CD4-positive, alpha-beta T cell treated with Interleukin-4 for 4 hours (primary cell): ENCODE data around the gene CPEB3.
"Not testable (repeated sequence)": the region's sequence is repeated elsewhere in the genome, so short reads cannot be mapped to it uniquely, and the experiment has no call there.

Experiments used
- DNase-seq: peaks from one replicate; pipeline ENCODE4 v3.0.0-alpha.2; 2020

The CPEB3 gene

GRCh38 chr10:92265687-92266258, 25.1 kb downstream of the CPEB3 start:
- no peak for DNase-seq

GRCh38 chr10:92264249-92264648, 26.6 kb downstream of the CPEB3 start:
- no peak for DNase-seq

GRCh38 chr10:92263396-92263795, 27.5 kb downstream of the CPEB3 start:
- no peak for DNase-seq

GRCh38 chr10:92248566-92248965, 42.3 kb downstream of the CPEB3 start:
- no peak for DNase-seq

GRCh38 chr10:92244796-92245195, 46.1 kb downstream of the CPEB3 start:
- DNase-seq = no peak

- DNase-seq = peak; percentile 44
These were observed 47.8 kb downstream of the CPEB3 start for GRCh38 chr10:92242910-92243671.

- no peak for DNase-seq
These were observed 48.5 kb downstream of the CPEB3 start for GRCh38 chr10:92242380-92242779.

- DNase-seq = no peak
These were observed 49.4 kb downstream of the CPEB3 start for GRCh38 chr10:92241501-92241900.

- no peak for DNase-seq
These were observed 49.7 kb downstream of the CPEB3 start for GRCh38 chr10:92241158-92241500.

- peak; percentile 58 for DNase-seq
These were observed 50.4 kb downstream of the CPEB3 start for GRCh38 chr10:92240289-92241157.

- DNase-seq = peak; percentile 23
These were observed 51.1 kb downstream of the CPEB3 start for GRCh38 chr10:92239600-92240288.

- DNase-seq = no peak
These were observed 51.7 kb downstream of the CPEB3 start for GRCh38 chr10:92239151-92239599.

- no peak for DNase-seq
These were observed 52.2 kb downstream of the CPEB3 start for GRCh38 chr10:92238586-92239098.

GRCh38 chr10:92238054-92238585, 52.8 kb downstream of the CPEB3 start:
- no peak for DNase-seq

- DNase-seq = no peak
These were observed 59.7 kb downstream of the CPEB3 start for GRCh38 chr10:92231196-92231595.

GRCh38 chr10:92222603-92223262, 68.1 kb downstream of the CPEB3 start:
- DNase-seq = no peak

GRCh38 chr10:92219559-92219958, 71.3 kb downstream of the CPEB3 start:
- no peak for DNase-seq

GRCh38 chr10:92218569-92218968, 72.3 kb downstream of the CPEB3 start:
- no peak for DNase-seq

GRCh38 chr10:92216608-92217007, 74.3 kb downstream of the CPEB3 start:
- not testable (repeated sequence) for DNase-seq

- not testable (repeated sequence) for DNase-seq
These were observed 75.7 kb downstream of the CPEB3 start for GRCh38 chr10:92215222-92215621.

- peak; percentile 2 for DNase-seq
These were observed 77.8 kb downstream of the CPEB3 start for GRCh38 chr10:92213049-92213448.

- DNase-seq = no peak
These were observed 82.1 kb downstream of the CPEB3 start for GRCh38 chr10:92208736-92209135.
